ENCODE data around the gene PLXNB1. TPM values are rescaled to one million over a fixed set of nuclear protein-coding genes. Genes with fewer than 3 reads are reported as not detected.

Gene PLXNB1
- total and polyA plus RNA-seq, 10 of the 15 experiments (the other 5 are each of a cell fraction or from before 2014, with no cell fraction given) = 0.18 to 15.1 (median 5.3) TPM

GRCh38 chr3:48435774-48436476 is 6.0 kb upstream of the PLXNB1 start (continued):
- TF ChIP-seq SKIL (IDR thresholded peaks at IDR 0.05; ENCODE audit: low read depth, poor library complexity, severe bottlenecking) (peak; percentile 72), WRNIP1 (IDR thresholded peaks at IDR 0.05; ENCODE audit: borderline replicate concordance, low read depth, low read length) (peak; percentile 94; the same call in 1 of the 2 replicates), SPI1 (IDR thresholded peaks at IDR 0.05; ENCODE audit: borderline replicate concordance, insufficient read depth, low read depth, low read length) (peak; percentile 32; the same call in 1 of the 2 replicates), EZH2 (IDR thresholded peaks at IDR 0.05; ENCODE audit: borderline replicate concordance, control insufficient read depth, low read depth, low read length) (no peak), BCLAF1 (IDR thresholded peaks at IDR 0.05) (no peak), RELB (IDR thresholded peaks at IDR 0.05; ENCODE audit: low read depth) (0 out of 2 replicates have a peak, but pooled peaks have one; percentile 32), ZNF207 (IDR thresholded peaks at IDR 0.05; ENCODE audit: borderline replicate concordance) (no peak), ZNF622 (IDR thresholded peaks at IDR 0.05) (no peak), KLF5 (IDR thresholded peaks at IDR 0.05; ENCODE audit: partially characterized antibody) (peak; percentile 55), PKNOX1 (IDR thresholded peaks at IDR 0.05) (no peak), ATF7 (IDR thresholded peaks at IDR 0.05; ENCODE audit: low read depth) (0 out of 2 replicates have a peak, but pooled peaks have one; percentile 33)
